ENCODE data around the gene MYO6.

- TF ChIP-seq CTCF (IDR thresholded peaks at IDR 0.05): no peak
- TF ChIP-seq ZFX (IDR thresholded peaks at IDR 0.05; ENCODE audit: borderline replicate concordance): no peak
These were observed 64.6 kb downstream of the MYO6 start for GRCh38 chr6:75813476-75814250.

All from 22Rv1 (cell line).